NB4 (cell line): ENCODE measurements around the gene PYGM.

Experiments
- DNase-seq: peaks from one replicate; pipeline ENCODE4 v3.0.0; 2010; ENCODE audit warnings: low read depth
- H3K4me3 ChIP-seq: one replicate; pipeline ENCODE4 v1.5.1; 2011; ENCODE audit warnings: mild to moderate bottlenecking, low read depth, low read length, moderate library complexity
- MYC ChIP-seq: IDR thresholded peaks from 2 replicates; pipeline ENCODE4 v1.6.1; 2011; ENCODE audit warnings: low read depth, low read length
- POLR2A ChIP-seq: IDR thresholded peaks from 2 replicates; pipeline ENCODE4 v1.6.1; 2011; ENCODE audit warnings: mild to moderate bottlenecking; ENCODE audit not compliant: insufficient read length; ENCODE audit errors: extremely low read depth
- TF ChIP-seq, protein P1 (sequence below): IDR thresholded peaks from one replicate; pipeline ENCODE4 v1.5.1; 2012; ENCODE audit warnings: low read depth, low read length
- TF ChIP-seq, protein P2 (sequence below): IDR thresholded peaks from 2 replicates; pipeline ENCODE4 v1.6.1; 2011; ENCODE audit warnings: low read depth, low read length

The PYGM gene

DNA sequence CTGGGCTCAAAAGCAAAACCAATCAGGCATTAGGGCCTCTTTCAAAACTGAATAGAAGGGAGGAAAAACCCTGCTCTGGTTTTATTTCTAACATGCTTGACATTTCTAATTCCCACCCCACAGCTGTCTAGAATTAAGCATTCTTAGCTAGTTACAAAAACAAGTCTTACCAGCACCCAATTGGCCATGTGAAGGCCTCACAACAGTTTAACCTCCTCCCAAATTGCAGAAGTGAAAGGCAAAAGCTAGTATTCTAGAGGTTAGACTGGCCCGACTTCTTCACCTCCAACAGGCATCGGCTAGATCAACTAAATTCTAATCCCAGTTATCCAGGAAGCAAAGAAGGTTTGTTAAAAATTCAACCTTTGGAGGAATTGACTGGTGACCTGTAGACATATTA is 12.1 kb upstream of the PYGM start:
- DNase-seq: no peak
- H3K4me3 ChIP-seq: no peak overlapping the region
- TF ChIP-seq, protein P1, sequence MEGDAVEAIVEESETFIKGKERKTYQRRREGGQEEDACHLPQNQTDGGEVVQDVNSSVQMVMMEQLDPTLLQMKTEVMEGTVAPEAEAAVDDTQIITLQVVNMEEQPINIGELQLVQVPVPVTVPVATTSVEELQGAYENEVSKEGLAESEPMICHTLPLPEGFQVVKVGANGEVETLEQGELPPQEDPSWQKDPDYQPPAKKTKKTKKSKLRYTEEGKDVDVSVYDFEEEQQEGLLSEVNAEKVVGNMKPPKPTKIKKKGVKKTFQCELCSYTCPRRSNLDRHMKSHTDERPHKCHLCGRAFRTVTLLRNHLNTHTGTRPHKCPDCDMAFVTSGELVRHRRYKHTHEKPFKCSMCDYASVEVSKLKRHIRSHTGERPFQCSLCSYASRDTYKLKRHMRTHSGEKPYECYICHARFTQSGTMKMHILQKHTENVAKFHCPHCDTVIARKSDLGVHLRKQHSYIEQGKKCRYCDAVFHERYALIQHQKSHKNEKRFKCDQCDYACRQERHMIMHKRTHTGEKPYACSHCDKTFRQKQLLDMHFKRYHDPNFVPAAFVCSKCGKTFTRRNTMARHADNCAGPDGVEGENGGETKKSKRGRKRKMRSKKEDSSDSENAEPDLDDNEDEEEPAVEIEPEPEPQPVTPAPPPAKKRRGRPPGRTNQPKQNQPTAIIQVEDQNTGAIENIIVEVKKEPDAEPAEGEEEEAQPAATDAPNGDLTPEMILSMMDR: no peak
- TF ChIP-seq, protein P2, sequence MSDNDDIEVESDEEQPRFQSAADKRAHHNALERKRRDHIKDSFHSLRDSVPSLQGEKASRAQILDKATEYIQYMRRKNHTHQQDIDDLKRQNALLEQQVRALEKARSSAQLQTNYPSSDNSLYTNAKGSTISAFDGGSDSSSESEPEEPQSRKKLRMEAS: no peak

DNA sequence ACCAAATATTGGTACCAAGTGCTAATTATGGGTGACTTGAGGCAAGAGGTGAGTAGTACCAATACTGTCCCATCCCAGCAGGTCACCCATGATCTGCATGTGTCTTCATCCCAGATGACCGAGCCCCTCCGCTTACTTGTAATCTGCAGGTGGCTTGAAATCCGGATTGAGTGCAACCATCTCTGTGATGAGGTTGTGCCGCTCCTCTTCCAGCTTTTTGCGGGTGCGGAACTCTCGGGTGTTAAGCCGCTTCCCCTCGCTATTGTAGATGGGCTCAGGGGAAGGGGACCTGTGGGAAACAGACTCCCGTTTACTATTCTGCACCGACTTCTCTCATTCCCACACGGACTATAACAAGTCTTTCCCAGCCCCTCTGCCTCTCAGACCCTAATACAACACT is 10.3 kb upstream of the PYGM start:
- no peak for TF ChIP-seq POLR2A
- no peak for TF ChIP-seq MYC
- TF ChIP-seq, protein P2: no peak
- TF ChIP-seq, protein P1: no peak
- H3K4me3 ChIP-seq: no peak overlapping the region
- no peak for DNase-seq

DNA sequence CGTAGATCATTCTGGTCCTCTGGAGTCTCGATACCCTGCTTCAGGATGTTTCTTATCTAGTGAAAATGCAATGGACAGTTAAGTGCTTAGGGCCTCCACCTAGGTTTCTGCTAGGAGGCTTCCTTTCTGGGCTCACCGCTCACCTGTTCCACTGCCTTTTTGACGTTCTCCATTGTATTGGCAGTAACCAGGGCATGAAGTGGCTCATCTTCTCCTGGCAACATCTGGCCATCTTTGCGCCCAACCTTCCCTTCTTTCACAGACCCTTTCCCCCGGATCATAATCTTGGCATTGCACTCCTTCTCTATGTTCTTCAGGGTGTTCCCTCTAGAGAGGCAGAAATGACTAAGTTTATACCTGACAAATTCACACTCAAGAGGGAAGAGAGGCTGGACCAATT is 9.5 kb upstream of the PYGM start:
- DNase-seq: no peak
- TF ChIP-seq MYC: no peak
- TF ChIP-seq POLR2A: no peak
- TF ChIP-seq, protein P2: no peak
- TF ChIP-seq, protein P1: no peak
- H3K4me3 ChIP-seq: no peak overlapping the region

DNA sequence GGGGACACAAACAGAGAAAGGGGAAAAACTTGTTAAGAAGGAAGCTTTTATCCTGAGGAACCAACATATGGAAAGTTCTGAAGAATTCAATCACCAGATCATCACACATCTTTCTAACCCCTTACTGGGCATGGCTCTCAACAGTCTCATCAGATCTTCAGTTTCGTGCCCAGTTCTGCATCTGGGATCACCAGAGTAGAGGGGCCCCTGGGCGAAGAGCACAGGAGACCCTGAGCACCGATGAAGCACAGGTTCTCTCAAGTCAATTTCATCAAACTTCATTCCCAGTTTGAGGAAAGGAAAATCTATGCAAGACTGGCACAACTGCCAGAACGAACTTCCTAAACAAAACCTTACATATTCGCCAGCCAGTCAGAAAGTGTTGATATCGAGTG is 8.5 kb upstream of the PYGM start:
- TF ChIP-seq, protein P1: no peak
- TF ChIP-seq, protein P2: no peak
- TF ChIP-seq MYC: no peak
- TF ChIP-seq POLR2A: no peak
- H3K4me3 ChIP-seq: no peak overlapping the region
- no peak for DNase-seq

DNA sequence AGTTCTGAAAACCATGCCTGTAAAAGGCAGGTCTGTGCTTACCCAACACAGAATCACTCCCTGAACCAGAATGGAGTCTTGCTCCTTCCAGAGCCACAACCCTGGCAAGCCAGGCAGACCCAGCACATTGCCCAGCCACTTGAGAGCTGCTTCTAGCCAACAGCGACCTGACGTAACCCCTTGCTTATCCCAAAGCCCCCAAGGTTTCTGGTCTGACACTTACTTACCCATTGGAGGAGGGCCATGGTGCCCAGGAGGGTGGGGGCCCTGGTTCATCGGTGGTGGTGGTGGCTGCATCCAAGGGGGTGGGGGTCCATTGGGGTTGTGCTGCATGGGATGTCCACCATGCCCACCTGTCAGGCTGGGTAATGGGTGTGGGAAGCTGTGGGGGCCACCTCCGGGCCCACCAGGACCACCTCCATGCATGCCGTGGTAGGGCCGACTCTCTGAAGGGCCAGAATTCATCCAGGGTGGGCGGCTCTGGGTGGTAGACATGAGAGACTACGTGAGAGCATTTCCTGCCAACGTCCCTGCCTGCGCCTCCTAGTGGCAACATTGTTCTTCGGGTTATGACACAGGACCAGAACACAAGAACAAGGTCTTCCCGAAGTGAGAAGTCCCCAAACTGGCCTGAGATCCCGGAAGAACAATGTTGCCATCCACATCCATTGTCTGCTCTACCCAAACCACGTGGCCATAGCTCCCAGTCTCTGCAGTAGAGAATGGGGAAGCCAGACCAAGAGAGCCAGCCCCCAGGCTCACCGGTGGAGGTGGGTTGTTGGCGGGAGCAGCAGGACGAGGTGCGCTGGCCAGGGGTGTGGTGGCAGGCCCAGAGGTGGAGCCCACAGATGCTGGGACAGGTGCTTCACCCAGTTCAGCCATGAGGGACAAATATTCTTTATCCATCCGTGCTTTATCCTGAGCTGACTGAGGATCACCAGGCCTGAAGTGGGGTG is 7.8 kb upstream of the PYGM start:
- TF ChIP-seq, protein P1: peak; percentile 90
- TF ChIP-seq POLR2A (peak; percentile 19), MYC (no peak)
- TF ChIP-seq, protein P2: no peak
- no peak overlapping the region for H3K4me3 ChIP-seq

DNA sequence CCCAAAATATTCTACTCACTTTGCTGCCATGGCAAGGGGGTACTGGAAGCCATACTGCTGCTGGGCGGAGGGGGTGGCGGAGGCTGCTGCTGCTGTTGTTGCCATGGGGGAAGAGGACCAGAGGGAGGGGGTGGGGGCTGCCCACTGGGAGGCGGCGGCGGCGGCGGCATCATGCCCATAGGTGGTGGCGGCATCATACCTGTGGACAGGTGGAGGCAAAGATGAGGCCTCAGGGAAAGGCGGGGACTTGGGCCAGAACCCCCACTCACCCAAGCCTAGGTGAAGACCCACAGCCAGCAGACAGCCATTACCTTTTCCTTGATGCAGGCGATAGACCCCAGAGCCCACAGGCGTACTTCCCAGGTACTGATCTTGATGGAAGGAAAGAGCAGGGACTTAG is 7.1 kb upstream of the PYGM start:
- H3K4me3 ChIP-seq: no peak overlapping the region
- no peak for DNase-seq
- TF ChIP-seq POLR2A (no peak), MYC (no peak)
- TF ChIP-seq, protein P1: no peak
- TF ChIP-seq, protein P2: no peak

More for the DNA sequence above, 7.8 kb upstream of the PYGM start:
- DNase-seq: peak; percentile 83
